H9 (cell line): ENCODE data around the gene PPIH. TPM values are rescaled to one million over a fixed set of nuclear protein-coding genes. Genes with fewer than 3 reads are reported as not detected.

Source experiments
- DNase-seq: peaks from one replicate; pipeline ENCODE4 v3.0.0-alpha.2; 2017
- H2AFZ ChIP-seq: one replicate; pipeline ENCODE4 v1.6.1; 2013; ENCODE audit warnings: mild to moderate bottlenecking, low read length, control low read depth, moderate library complexity
- H2AK5ac ChIP-seq: 2 replicates; pipeline ENCODE4 v1.6.1; 2013; ENCODE audit warnings: low read length, control low read depth, mixed read lengths; ENCODE audit not compliant: insufficient read length
- H2BK120ac ChIP-seq: one replicate; pipeline ENCODE4 v1.6.1; 2013; ENCODE audit warnings: low read depth, mild to moderate bottlenecking, low read length, control low read depth, inconsistent platforms; ENCODE audit not compliant: poor library complexity, severe bottlenecking
- H2BK12ac ChIP-seq: 2 replicates; pipeline ENCODE4 v1.6.1; 2013; ENCODE audit warnings: low read length, control low read depth, mixed read lengths, low read depth; ENCODE audit not compliant: insufficient read length
- H2BK15ac ChIP-seq: 2 replicates; pipeline ENCODE4 v1.6.1; 2013; ENCODE audit warnings: low read depth, low read length, control low read depth
- H2BK20ac ChIP-seq: one replicate; pipeline ENCODE4 v1.6.1; 2013; ENCODE audit warnings: low read depth, mild to moderate bottlenecking, low read length, control low read depth, inconsistent platforms; ENCODE audit not compliant: poor library complexity, severe bottlenecking
- H2BK5ac ChIP-seq: 2 replicates; pipeline ENCODE4 v1.6.1; 2013; ENCODE audit warnings: low read length, control low read depth, mixed read lengths; ENCODE audit not compliant: insufficient read length
- H3K14ac ChIP-seq: 2 replicates; pipeline ENCODE4 v1.6.1; 2013; ENCODE audit warnings: low read length, control low read depth; ENCODE audit not compliant: insufficient read depth
- H3K18ac ChIP-seq: 2 replicates; pipeline ENCODE4 v1.6.1; 2013; ENCODE audit warnings: low read depth, mild to moderate bottlenecking, mixed read lengths, low read length, control low read depth; ENCODE audit not compliant: insufficient read length
- H3K23ac ChIP-seq: 2 replicates; pipeline ENCODE4 v1.6.1; 2013; ENCODE audit warnings: low read length, control low read depth, mixed read lengths, low read depth; ENCODE audit not compliant: insufficient read length
- H3K23me2 ChIP-seq: 2 replicates; pipeline ENCODE4 v1.6.1; 2013; ENCODE audit warnings: low read depth, mild to moderate bottlenecking, mixed read lengths, low read length, control low read depth; ENCODE audit not compliant: insufficient read length, poor library complexity, severe bottlenecking
- H3K27ac ChIP-seq: 2 replicates; pipeline ENCODE4 v1.5.1; 2013; ENCODE audit warnings: low read length, control low read depth, mixed read lengths, low read depth; ENCODE audit not compliant: insufficient read length
- H3K27me3 ChIP-seq: 2 replicates; pipeline ENCODE4 v1.6.1; 2013; ENCODE audit warnings: low read length, control low read depth, inconsistent platforms; ENCODE audit not compliant: insufficient read depth
- H3K4ac ChIP-seq: 2 replicates; pipeline ENCODE4 v1.6.1; 2013; ENCODE audit warnings: low read depth, mild to moderate bottlenecking, control low read depth, inconsistent platforms, low read length, moderate library complexity
- H3K4me1 ChIP-seq: 2 replicates; pipeline ENCODE4 v1.6.1; 2013; ENCODE audit warnings: low read length, control low read depth, inconsistent platforms; ENCODE audit not compliant: insufficient read depth
- H3K4me2 ChIP-seq: 2 replicates; pipeline ENCODE4 v1.6.1; 2013; ENCODE audit warnings: low read length, control low read depth, mixed read lengths; ENCODE audit not compliant: insufficient read length, insufficient read depth
- H3K56ac ChIP-seq: 2 replicates; pipeline ENCODE4 v1.6.1; 2013; ENCODE audit warnings: low read depth, mild to moderate bottlenecking, mixed read lengths, low read length, control low read depth; ENCODE audit not compliant: insufficient read length
- H3K79me1 ChIP-seq: 2 replicates; pipeline ENCODE4 v1.6.1; 2013; ENCODE audit warnings: low read depth, mild to moderate bottlenecking, moderate library complexity, low read length, control low read depth, inconsistent platforms; ENCODE audit not compliant: insufficient read depth, poor library complexity, severe bottlenecking
- H3K79me2 ChIP-seq: 2 replicates; pipeline ENCODE4 v1.6.1; 2013; ENCODE audit warnings: low read length, control low read depth, inconsistent platforms; ENCODE audit not compliant: insufficient read depth
- H3K9ac ChIP-seq: 2 replicates; pipeline ENCODE4 v1.6.1; 2013; ENCODE audit warnings: low read length, control low read depth, mixed read lengths; ENCODE audit not compliant: insufficient read length; ENCODE audit errors: extremely low read depth
- H3K9me3 ChIP-seq: one replicate; pipeline ENCODE4 v1.6.1; 2013; ENCODE audit warnings: low read depth, low read length, inconsistent platforms; ENCODE audit not compliant: control insufficient read depth
- H3T11ph ChIP-seq: one replicate; pipeline ENCODE4 v1.6.1; 2013; ENCODE audit warnings: mild to moderate bottlenecking, low read length, control low read depth, inconsistent platforms
- H4K20me1 ChIP-seq: one replicate; pipeline ENCODE4 v1.6.1; 2013; ENCODE audit not compliant: control insufficient read depth, insufficient read length, insufficient read depth
- H4K5ac ChIP-seq: 2 replicates; pipeline ENCODE4 v1.6.1; 2013; ENCODE audit warnings: low read depth, mild to moderate bottlenecking, mixed read lengths, low read length, control low read depth; ENCODE audit not compliant: insufficient read length
- H4K8ac ChIP-seq: replicated peaks from 2 replicates; pipeline ENCODE4 v1.6.1; 2013; ENCODE audit warnings: low read length, control low read depth, mixed read lengths, low read depth; ENCODE audit not compliant: insufficient read length
- H4K91ac ChIP-seq: 2 replicates; pipeline ENCODE4 v1.6.1; 2013; ENCODE audit warnings: low read depth, mild to moderate bottlenecking, moderate library complexity, mixed read lengths, low read length, control low read depth; ENCODE audit not compliant: insufficient read length
- H3K27ac Mint-ChIP-seq, 3 experiments: 2 replicates in 2 of 3; 3 replicates in 1 of 3; pipeline ENCODE4 v1.8.0; 2020 to 2021; ENCODE audit warnings: mixed read lengths in 3 of 3, mild to moderate bottlenecking in 1 of 3, moderate library complexity in 1 of 3
- H3K27me3 Mint-ChIP-seq: 2 replicates; pipeline ENCODE4 v1.8.0; 2021; ENCODE audit warnings: low read depth, mild to moderate bottlenecking, moderate library complexity, mixed read lengths
- H3K36me3 Mint-ChIP-seq, 3 experiments: 2 replicates in 2 of 3; 3 replicates in 1 of 3; pipeline ENCODE4 v1.8.0; 2020 to 2021; ENCODE audit warnings: low read depth in 3 of 3, mixed read lengths in 3 of 3; ENCODE audit not compliant: insufficient read depth in 1 of 3
- H3K4me1 Mint-ChIP-seq, 2 experiments: 2 replicates each; pipeline ENCODE4 v1.8.0; 2020; ENCODE audit warnings: mixed read lengths in 2 of 2
- H3K4me3 Mint-ChIP-seq, 2 experiments: 2 replicates in 1 of 2; 3 replicates in 1 of 2; pipeline ENCODE4 v1.8.0; 2020 to 2021; ENCODE audit warnings: mild to moderate bottlenecking in 2 of 2, mixed read lengths in 2 of 2, moderate library complexity in 1 of 2
- H3K9me3 Mint-ChIP-seq, 2 experiments: 2 replicates in 1 of 2; 3 replicates in 1 of 2; pipeline ENCODE4 v1.8.0; 2020; ENCODE audit warnings: mild to moderate bottlenecking in 2 of 2, mixed read lengths in 2 of 2, moderate library complexity in 1 of 2
- CTCF ChIP-seq: fragments of 200-600 bp; sonication (generic); conservative IDR thresholded peaks from 3 replicates; pipeline ENCODE4 v1.8.0; 2021; ENCODE audit warnings: antibody characterized with exemption, mild to moderate bottlenecking
- WGBS: extraction: QIAGEN DNeasy Blood & Tissue Kit; methylation state at CpG from one replicate; pipeline ENCODE4 v1.1.7; 2013; ENCODE audit warnings: missing lambda C conversion rate, low lambda C conversion rate, mixed read lengths; ENCODE audit not compliant: insufficient read length; ENCODE audit errors: extremely low coverage; 5-methylcytosine and 5-hydroxymethylcytosine counted together
- total RNA-seq: library from RNA; stranded (reverse); gene quantifications from 2 replicates; pipeline ENCODE4 v1.2.1, GENCODE V29; 2021

The PPIH gene
- total RNA-seq, 1 experiment from 2014 or later: 89.3 TPM

GRCh38 chr1:42657201-42657600 is 1.0 kb upstream of the PPIH start:
- Histone ChIP-seq H2BK5ac (no peak overlapping the region), H3K9ac (no peak overlapping the region)
- no peak overlapping the region for H3K27ac Mint-ChIP-seq

More at GRCh38 chr1:42657201-42657600, 1.0 kb upstream of the PPIH start:
- no peak for TF ChIP-seq CTCF
- no peak overlapping the region for H4K5ac ChIP-seq
- H3K4ac ChIP-seq: no peak overlapping the region
- no peak overlapping the region for H3K18ac ChIP-seq
- H2BK120ac ChIP-seq: no peak overlapping the region
- H3K79me2 ChIP-seq: peaks cover 7% of the 10 kb centered on the region; the same call in 1 of the 2 replicates
- H3K14ac ChIP-seq: no peak overlapping the region
- no peak overlapping the region for H3K56ac ChIP-seq
- no peak overlapping the region for H2AFZ ChIP-seq
- H3K4me1 ChIP-seq: no peaks in the 10 kb centered on the region; the same call in 1 of the 2 replicates
- peaks cover 10% of the 10 kb centered on the region for H3K23me2 ChIP-seq
- Mint-ChIP-seq H3K4me1 (peaks cover 12 to 13% of the 10 kb centered on the region in 2 experiments), H3K36me3 (peaks cover 5 to 28% (median 23%) of the 10 kb centered on the region in 3 experiments; a peak in 5 of 7 replicates), H3K9me3 (no peaks in the 10 kb centered on the region), H3K27me3 (peaks cover 20% of the 10 kb centered on the region), H3K4me3 (peak overlapping the region; percentile 93 to 99)
- no peak overlapping the region for H4K8ac ChIP-seq
- no peak overlapping the region for H3K27ac ChIP-seq
- no peak overlapping the region for H3T11ph ChIP-seq
- peak overlapping the region; percentile 99 for H3K4me2 ChIP-seq
- H3K27me3 ChIP-seq: no peaks in the 10 kb centered on the region
- no peaks in the 10 kb centered on the region for H4K20me1 ChIP-seq
- H2BK15ac ChIP-seq: no peak overlapping the region
- H2BK12ac ChIP-seq: no peak overlapping the region
- no peak overlapping the region for H2BK20ac ChIP-seq
- H3K9me3 ChIP-seq: no peaks in the 10 kb centered on the region
- H2AK5ac ChIP-seq: no peak overlapping the region
- WGBS: no CpG with 5 or more reads among the region's 5 CpGs
- H4K91ac ChIP-seq: no peak overlapping the region
- no peak overlapping the region for H3K23ac ChIP-seq
- H3K79me1 ChIP-seq: peaks cover 7% of the 10 kb centered on the region
- no peak for DNase-seq
